Prostate gland (tissue), 2 donors: ENCODE measurements around the gene LRRC3B. TPM values are rescaled to one million over a fixed set of nuclear protein-coding genes. Genes with fewer than 3 reads are reported as not detected.

ENCODE experiments used
- DNase-seq: peaks from one replicate; pipeline ENCODE4 v3.0.0-alpha.2; 2019; ENCODE audit warnings: low spot score
- H3K27ac ChIP-seq, 2 donors: fragments of 200-600 bp; sonication (generic); 2 replicates each; pipeline ENCODE4 v1.5.1; 2017 to 2019
- H3K27me3 ChIP-seq: fragments of 200-600 bp; sonication (generic); replicated peaks from 2 replicates; pipeline ENCODE4 v1.5.1; 2019; ENCODE audit not compliant: insufficient read depth
- H3K36me3 ChIP-seq, 2 donors: fragments of 200-600 bp; sonication (generic); 1 replicate in 1 of 2; 2 replicates in 1 of 2; pipeline versions ENCODE4 v1.5.1 to v1.8.1; 2017 to 2019
- H3K4me1 ChIP-seq: fragments of 200-600 bp; sonication (generic); replicated peaks from 2 replicates; pipeline ENCODE4 v1.5.1; 2019
- H3K4me3 ChIP-seq, 2 donors: fragments of 200-600 bp; sonication (generic); 2 replicates each; pipeline ENCODE4 v1.5.1; 2017 to 2019
- H3K9me3 ChIP-seq: fragments of 200-600 bp; sonication (generic); 2 replicates; pipeline ENCODE4 v1.5.1; 2017
- POLR2A ChIP-seq: fragments of 450-650 bp; IDR thresholded peaks from one replicate; pipeline ENCODE4 v1.6.1; 2016; ENCODE audit warnings: antibody characterized with exemption, mild to moderate bottlenecking
- POLR2AphosphoS5 ChIP-seq: sonication (generic); formaldehyde crosslinking; IDR thresholded peaks from one replicate; pipeline ENCODE4 v1.6.1; 2017; ENCODE audit warnings: antibody characterized with exemption
- WGBS: methylation state at CpG from one replicate; pipeline ENCODE4 v1.1.5; 2018; 5-methylcytosine and 5-hydroxymethylcytosine counted together
- intact Hi-C: fragments of 100-400 bp; cut with DNase I; formaldehyde crosslinking; loops from one replicate; pipeline ENCODE4 v1.14.2; 2022
- total RNA-seq, 2 donors: library from RNA; depleted of rRNA; stranded (reverse); fragments of >200 nt; gene quantifications; one replicate each; pipeline ENCODE4 v1.1.0, GENCODE V29; 2016
- TF ChIP-seq, protein P1 (sequence below), 4 experiments: fragments of 200-600 bp in 2 of 4; fragments of 450-650 bp in 2 of 4; sonication (generic) in 2 of 4; IDR thresholded peaks; 1 replicate in 3 of 4; 2 replicates in 1 of 4; pipeline ENCODE4 v1.5.1; 2016 to 2019; ENCODE audit warnings: antibody characterized with exemption in 4 of 4, mild to moderate bottlenecking in 2 of 4, moderate library complexity in 2 of 4

LRRC3B gene
- total RNA-seq, 2 donors from 2014 or later: 0.09 to 1.5 TPM

DNA sequence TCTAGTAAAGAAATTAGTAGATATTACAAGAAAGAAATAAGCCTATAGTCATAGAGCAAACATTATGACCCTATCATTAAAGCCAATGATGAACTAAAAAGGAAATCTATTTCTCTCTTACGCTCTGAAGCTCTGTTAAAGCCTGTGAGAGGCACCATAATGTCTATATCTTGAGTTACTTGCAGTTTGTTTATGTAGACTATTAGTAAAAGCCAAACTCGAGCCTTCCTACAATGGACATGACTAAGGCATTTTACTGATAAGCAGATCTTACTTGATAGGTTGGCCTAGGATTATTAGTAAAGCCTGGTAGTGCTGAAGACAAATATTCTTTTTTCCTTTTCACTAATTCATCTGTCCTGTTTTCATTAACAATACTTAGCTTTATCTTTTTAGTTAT, 32.7 kb downstream of the LRRC3B start:
- no peak for DNase-seq
- Histone ChIP-seq H3K9me3 (no peaks in the 10 kb centered on the region), H3K36me3 (no peaks in the 10 kb centered on the region), H3K27ac (no peak overlapping the region), H3K4me1 (no peaks in the 10 kb centered on the region), H3K4me3 (no peak overlapping the region), H3K27me3 (no peaks in the 10 kb centered on the region)
- WGBS: 56% methylated on average over 2 of the region's 2 CpGs
- intact Hi-C loops: no loop called here
- no peak for TF ChIP-seq POLR2AphosphoS5
- TF ChIP-seq, protein P1, sequence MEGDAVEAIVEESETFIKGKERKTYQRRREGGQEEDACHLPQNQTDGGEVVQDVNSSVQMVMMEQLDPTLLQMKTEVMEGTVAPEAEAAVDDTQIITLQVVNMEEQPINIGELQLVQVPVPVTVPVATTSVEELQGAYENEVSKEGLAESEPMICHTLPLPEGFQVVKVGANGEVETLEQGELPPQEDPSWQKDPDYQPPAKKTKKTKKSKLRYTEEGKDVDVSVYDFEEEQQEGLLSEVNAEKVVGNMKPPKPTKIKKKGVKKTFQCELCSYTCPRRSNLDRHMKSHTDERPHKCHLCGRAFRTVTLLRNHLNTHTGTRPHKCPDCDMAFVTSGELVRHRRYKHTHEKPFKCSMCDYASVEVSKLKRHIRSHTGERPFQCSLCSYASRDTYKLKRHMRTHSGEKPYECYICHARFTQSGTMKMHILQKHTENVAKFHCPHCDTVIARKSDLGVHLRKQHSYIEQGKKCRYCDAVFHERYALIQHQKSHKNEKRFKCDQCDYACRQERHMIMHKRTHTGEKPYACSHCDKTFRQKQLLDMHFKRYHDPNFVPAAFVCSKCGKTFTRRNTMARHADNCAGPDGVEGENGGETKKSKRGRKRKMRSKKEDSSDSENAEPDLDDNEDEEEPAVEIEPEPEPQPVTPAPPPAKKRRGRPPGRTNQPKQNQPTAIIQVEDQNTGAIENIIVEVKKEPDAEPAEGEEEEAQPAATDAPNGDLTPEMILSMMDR (IDR thresholded peaks at IDR 0.05): no peak
- TF ChIP-seq POLR2A: no peak

DNA sequence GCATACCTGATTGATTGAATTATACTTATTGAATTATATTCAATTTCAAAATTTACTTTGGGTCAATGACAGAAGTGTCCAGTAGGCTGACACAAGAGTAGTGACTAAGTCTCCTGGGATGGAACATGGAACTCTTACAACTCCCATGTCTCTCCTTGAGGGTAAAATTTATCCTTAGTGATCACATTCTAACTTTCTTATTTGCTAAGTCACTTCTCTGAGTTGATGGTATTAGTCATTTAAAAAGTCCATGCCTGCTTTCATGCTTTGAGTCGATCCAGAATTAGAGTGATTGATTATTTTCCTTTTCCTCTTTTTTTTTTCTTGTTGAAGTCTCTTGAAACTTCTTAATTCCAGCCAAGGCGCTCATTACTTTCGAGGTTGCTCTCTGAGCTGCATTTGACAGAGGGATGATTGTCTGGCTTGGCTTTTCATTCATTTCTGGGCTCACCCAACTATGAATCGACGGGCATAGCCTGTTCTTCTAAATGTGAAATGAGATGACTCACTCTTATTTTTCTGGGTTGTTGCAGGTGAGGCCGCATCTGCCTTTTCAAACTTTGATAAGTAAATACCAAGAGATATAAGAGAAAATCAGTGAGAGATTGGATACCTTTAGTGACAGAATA, 34.9 kb downstream of the LRRC3B start:
- intact Hi-C loops: no loop called here
- 60% methylated on average over 6 of the region's 6 CpGs for WGBS
- TF ChIP-seq POLR2AphosphoS5: no peak
- TF ChIP-seq POLR2A: no peak
- TF ChIP-seq, protein P1 (IDR thresholded peaks at IDR 0.05): no peak

DNA sequence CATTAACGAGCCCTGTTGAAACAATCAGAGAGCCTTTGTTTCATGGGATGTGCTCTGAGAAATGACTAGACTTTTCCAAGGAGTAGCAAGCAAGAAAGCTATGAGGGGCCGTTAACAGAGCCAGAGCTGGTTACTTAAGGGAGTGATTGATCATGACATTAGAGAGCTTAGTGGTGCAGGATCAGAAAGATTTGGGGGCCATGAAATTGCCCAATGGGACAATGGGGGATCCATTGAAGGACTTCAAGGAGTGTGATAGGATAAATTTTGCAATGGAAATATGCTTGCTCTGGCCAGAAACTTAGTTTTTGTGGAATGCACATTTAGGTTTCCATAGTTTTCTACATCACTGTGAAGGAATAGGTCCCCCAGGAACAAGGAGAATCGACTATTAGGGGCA, 45.6 kb downstream of the LRRC3B start:
- Histone ChIP-seq H3K27me3 (no peaks in the 10 kb centered on the region), H3K27ac (no peak overlapping the region), H3K4me3 (no peak overlapping the region), H3K9me3 (no peaks in the 10 kb centered on the region), H3K4me1 (no peaks in the 10 kb centered on the region), H3K36me3 (no peaks in the 10 kb centered on the region)
- 83% methylated on average over 3 of the region's 3 CpGs for WGBS
- DNase-seq: no peak
- TF ChIP-seq POLR2A (no peak), POLR2AphosphoS5 (no peak)
- TF ChIP-seq, protein P1 (IDR thresholded peaks at IDR 0.05): no peak
- intact Hi-C loops: no loop called here

More for the DNA sequence above, 34.9 kb downstream of the LRRC3B start:
- no peaks in the 10 kb centered on the region for H3K9me3 ChIP-seq
- H3K27me3 ChIP-seq: no peaks in the 10 kb centered on the region
- no peak for DNase-seq
- no peak overlapping the region for H3K4me3 ChIP-seq
- H3K4me1 ChIP-seq: no peaks in the 10 kb centered on the region
- no peaks in the 10 kb centered on the region for H3K36me3 ChIP-seq
- H3K27ac ChIP-seq: no peak overlapping the region

DNA sequence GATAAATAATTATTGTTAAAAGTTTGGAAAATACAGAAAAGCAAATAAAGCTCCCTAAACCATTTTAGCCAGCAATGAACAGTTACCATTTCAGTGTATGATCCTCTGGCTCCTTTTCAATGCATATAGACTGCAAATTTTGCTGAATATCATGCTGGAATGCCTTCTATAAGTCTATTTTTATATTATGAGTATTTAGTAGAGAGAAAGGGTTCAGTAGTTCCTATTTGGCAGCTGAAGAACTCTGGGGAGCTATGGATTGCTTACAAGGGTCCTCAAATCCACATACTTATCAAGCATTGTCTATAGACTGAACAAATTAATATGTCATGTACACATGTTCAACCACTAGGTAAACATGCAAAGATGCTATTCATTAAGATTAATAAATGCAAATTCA, 46.1 kb downstream of the LRRC3B start:
- no peaks in the 10 kb centered on the region for H3K9me3 ChIP-seq
- H3K27me3 ChIP-seq: no peaks in the 10 kb centered on the region
- H3K36me3 ChIP-seq: no peaks in the 10 kb centered on the region
- TF ChIP-seq POLR2A: no peak
- TF ChIP-seq POLR2AphosphoS5: no peak
- TF ChIP-seq, protein P1 (IDR thresholded peaks at IDR 0.05): no peak
- no peaks in the 10 kb centered on the region for H3K4me1 ChIP-seq
- intact Hi-C loops: no loop called here
- no peak overlapping the region for H3K4me3 ChIP-seq
- no peak overlapping the region for H3K27ac ChIP-seq
- DNase-seq: no peak

DNA sequence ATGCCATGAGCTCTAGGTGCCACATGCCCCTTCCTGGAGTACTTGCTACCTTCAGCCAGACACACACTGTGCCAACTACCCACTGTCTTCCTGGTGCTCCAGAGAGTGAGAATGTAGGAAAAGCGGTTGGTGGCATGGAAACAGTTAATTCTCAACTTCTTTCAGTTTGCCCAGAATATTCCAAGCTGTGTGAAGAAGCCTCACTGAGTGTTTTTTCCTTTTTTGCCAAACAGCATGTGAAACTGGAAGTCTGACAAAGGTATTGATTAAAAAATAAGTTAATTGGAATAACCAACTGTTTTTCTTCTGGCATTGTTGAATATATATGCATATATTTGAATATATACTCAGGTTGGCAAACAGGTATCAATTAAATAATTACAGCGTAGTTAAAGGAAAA, 52.8 kb downstream of the LRRC3B start:
- no peaks in the 10 kb centered on the region for H3K4me1 ChIP-seq
- TF ChIP-seq, protein P1 (IDR thresholded peaks at IDR 0.05): no peak
- TF ChIP-seq POLR2AphosphoS5 (no peak), POLR2A (no peak)
- H3K36me3 ChIP-seq: no peaks in the 10 kb centered on the region
- H3K27me3 ChIP-seq: no peaks in the 10 kb centered on the region
- no peak for DNase-seq
- H3K4me3 ChIP-seq: no peak overlapping the region
- WGBS: 95% methylated on average over 2 of the region's 2 CpGs
- H3K27ac ChIP-seq: no peak overlapping the region
- H3K9me3 ChIP-seq: no peaks in the 10 kb centered on the region
- intact Hi-C loops: no loop called here
